IPS-15b (cell line): ENCODE measurements around the gene PLAU.

Experiments used
- H3K27me3 ChIP-seq: one replicate; pipeline ENCODE4 v1.6.1; 2013; ENCODE audit warnings: low read length; ENCODE audit not compliant: control insufficient read depth, insufficient read depth
- H3K36me3 ChIP-seq: one replicate; pipeline ENCODE4 v1.6.1; 2013; ENCODE audit warnings: low read length; ENCODE audit not compliant: control insufficient read depth, insufficient read depth
- H3K4me1 ChIP-seq: one replicate; pipeline ENCODE4 v1.6.1; 2013; ENCODE audit warnings: mild to moderate bottlenecking, low read length; ENCODE audit not compliant: control insufficient read depth, insufficient read depth
- H3K4me3 ChIP-seq: one replicate; pipeline ENCODE4 v1.5.1; 2013; ENCODE audit warnings: low read depth, low read length
- H3K9ac ChIP-seq: one replicate; pipeline ENCODE4 v1.6.1; 2013; ENCODE audit warnings: low read depth, mild to moderate bottlenecking, low read length
- H3K9me3 ChIP-seq: one replicate; pipeline ENCODE4 v1.6.1; 2013; ENCODE audit warnings: mild to moderate bottlenecking, low read length; ENCODE audit not compliant: control insufficient read depth, insufficient read depth

Gene PLAU

GRCh38 chr10:73905256-73906020 lies 5.5 kb upstream of the PLAU start:
- no peak overlapping the region for H3K9ac ChIP-seq
- no peaks in the 10 kb centered on the region for H3K9me3 ChIP-seq
- peaks cover 11% of the 10 kb centered on the region for H3K4me1 ChIP-seq
- H3K36me3 ChIP-seq: no peaks in the 10 kb centered on the region
- H3K4me3 ChIP-seq: no peak overlapping the region
- H3K27me3 ChIP-seq: peaks cover 23% of the 10 kb centered on the region

DNA sequence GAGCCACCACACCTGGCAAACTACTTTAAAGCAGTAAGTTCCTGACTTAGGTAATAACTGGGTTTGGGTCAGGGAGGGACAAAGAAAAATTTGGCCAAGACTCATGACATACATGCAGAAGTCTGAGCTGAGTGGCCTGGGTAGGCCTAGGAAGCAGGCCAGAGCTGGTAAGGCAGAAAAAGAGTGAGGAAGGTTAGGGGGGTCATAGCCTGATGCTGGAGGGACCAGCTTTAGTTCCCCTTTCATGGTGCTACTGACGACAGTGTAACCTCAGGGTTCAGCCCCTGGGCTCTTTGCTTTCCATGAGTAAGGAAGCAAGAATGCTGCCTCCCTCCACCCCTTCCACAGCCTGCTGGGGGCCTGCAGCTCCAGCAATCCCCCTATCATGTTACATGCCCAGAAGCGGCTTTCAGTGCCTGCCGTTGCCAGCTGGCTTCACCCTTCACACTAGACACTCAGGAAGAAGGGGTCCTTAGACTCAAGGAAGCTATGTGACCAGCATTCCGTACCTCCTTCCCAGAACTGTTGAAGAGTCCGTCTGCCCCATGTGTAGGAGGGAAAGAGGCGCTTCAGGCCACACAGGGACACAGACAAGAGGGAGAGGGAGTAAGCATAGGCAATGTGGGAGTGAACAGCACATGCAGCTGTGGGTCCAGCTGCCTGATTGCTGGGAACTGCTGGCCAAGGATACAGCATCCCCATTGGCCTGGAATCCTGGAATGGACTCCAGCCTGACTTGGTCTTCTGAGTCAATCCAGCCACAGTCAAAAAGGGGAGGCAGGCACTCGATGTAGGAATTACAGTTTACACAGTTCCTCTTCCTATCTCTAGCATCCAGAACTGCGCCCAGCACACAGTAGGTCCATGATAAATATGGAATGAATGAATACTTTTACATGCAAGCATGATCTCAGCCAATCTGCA lies 4.1 kb upstream of the PLAU start:
- Histone ChIP-seq H3K36me3 (no peaks in the 10 kb centered on the region), H3K9me3 (no peaks in the 10 kb centered on the region), H3K4me1 (peaks cover 11% of the 10 kb centered on the region), H3K4me3 (no peak overlapping the region), H3K9ac (no peak overlapping the region), H3K27me3 (peaks cover 30% of the 10 kb centered on the region)

DNA sequence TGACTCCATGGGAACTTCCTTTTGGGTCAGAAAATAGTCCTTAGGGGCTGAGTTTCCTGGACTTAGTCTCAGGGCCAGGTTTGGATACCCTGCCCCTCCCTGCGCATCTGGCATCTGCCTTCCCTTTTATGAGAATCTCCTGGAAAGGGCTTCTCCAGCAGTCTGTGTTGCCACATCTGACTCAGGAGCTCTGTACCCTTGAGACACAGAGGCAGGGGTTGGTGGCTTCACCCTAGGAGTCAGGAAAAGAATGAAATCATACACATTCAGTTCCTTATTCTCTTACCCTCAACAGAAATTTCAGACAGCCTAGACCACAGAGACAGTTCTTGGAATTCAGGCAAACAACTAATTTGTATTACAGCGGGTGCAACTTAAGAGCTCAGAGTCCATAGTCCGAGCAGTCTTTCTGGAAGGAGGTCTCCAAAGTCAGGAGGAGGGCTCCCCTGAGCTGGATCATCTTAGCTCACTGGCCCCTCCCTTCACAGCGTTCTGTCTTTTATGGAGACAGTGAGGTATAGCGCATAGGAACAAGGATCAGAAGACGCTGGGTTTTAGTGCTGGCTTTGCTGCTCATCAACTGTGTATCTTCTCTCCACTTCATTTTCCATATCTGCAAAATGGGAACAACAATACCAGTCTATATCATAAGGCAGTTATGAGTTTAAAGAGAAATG lies 3.0 kb upstream of the PLAU start:
- Histone ChIP-seq H3K36me3 (no peaks in the 10 kb centered on the region), H3K27me3 (peaks cover 42% of the 10 kb centered on the region), H3K4me1 (peaks cover 11% of the 10 kb centered on the region), H3K9ac (no peak overlapping the region), H3K4me3 (no peak overlapping the region), H3K9me3 (no peaks in the 10 kb centered on the region)

GRCh38 chr10:73908853-73909539 lies 1.9 kb upstream of the PLAU start:
- no peak overlapping the region for H3K9ac ChIP-seq
- H3K4me3 ChIP-seq: no peak overlapping the region
- H3K36me3 ChIP-seq: no peaks in the 10 kb centered on the region
- H3K4me1 ChIP-seq: peaks cover 14% of the 10 kb centered on the region
- H3K9me3 ChIP-seq: no peaks in the 10 kb centered on the region
- H3K27me3 ChIP-seq: peaks cover 47% of the 10 kb centered on the region

DNA sequence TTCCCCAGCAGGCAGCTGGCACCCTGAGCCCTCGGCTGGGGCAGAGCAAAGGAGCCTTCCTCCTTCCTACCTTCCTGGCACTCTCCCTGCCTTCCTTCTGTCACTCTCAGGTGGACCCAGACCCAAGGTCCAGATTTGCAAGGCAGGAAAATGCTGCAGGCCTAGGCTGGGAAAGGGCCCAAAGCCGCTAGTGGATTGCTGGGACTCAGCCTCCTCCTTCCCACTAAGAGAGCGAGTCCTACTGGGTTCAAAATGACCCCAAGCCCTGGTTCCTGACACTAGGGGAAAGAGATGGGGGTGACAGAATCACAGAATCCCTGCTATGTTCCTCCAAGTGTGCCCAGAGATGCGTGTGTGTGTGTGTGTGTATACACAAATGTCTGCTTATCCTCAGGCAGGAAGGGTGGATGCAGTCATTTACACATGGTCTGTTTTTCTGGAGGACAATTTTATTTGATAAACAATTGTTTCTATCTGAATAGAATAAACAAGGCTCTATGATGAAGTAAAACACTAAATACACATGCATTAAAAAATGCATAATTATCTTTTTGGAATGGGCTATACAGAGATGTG lies 1.3 kb upstream of the PLAU start:
- Histone ChIP-seq H3K4me1 (peaks cover 19% of the 10 kb centered on the region), H3K36me3 (no peaks in the 10 kb centered on the region), H3K9me3 (no peaks in the 10 kb centered on the region), H3K9ac (no peak overlapping the region), H3K4me3 (no peak overlapping the region), H3K27me3 (peaks cover 47% of the 10 kb centered on the region)

GRCh38 chr10:73910401-73910763 lies 550 bp upstream of the PLAU start:
- peak overlapping the region; percentile 52 for H3K4me3 ChIP-seq
- peak overlapping the region; percentile 48 for H3K9ac ChIP-seq
- peaks cover 47% of the 10 kb centered on the region for H3K27me3 ChIP-seq
- H3K36me3 ChIP-seq: no peaks in the 10 kb centered on the region
- H3K9me3 ChIP-seq: no peaks in the 10 kb centered on the region
- peaks cover 19% of the 10 kb centered on the region for H3K4me1 ChIP-seq

- peaks cover 47% of the 10 kb centered on the region for H3K27me3 ChIP-seq
- H3K4me1 ChIP-seq: peaks cover 14% of the 10 kb centered on the region
- peak overlapping the region; percentile 19 for H3K9ac ChIP-seq
- H3K36me3 ChIP-seq: peaks cover 3% of the 10 kb centered on the region
- H3K9me3 ChIP-seq: no peaks in the 10 kb centered on the region
- H3K4me3 ChIP-seq: peak overlapping the region; percentile 73
Observed at GRCh38 chr10:73911553-73912004, 647 bp downstream of the PLAU start.

- peaks cover 7% of the 10 kb centered on the region for H3K36me3 ChIP-seq
- H3K4me1 ChIP-seq: peaks cover 13% of the 10 kb centered on the region
- H3K27me3 ChIP-seq: peaks cover 37% of the 10 kb centered on the region
- H3K9ac ChIP-seq: no peak overlapping the region
- H3K9me3 ChIP-seq: no peaks in the 10 kb centered on the region
- peak overlapping the region; percentile 11 for H3K4me3 ChIP-seq
Observed at GRCh38 chr10:73914036-73914435, 3.1 kb downstream of the PLAU start.

GRCh38 chr10:73915206-73915851 lies 4.4 kb downstream of the PLAU start:
- no peak overlapping the region for H3K4me3 ChIP-seq
- no peaks in the 10 kb centered on the region for H3K9me3 ChIP-seq
- H3K9ac ChIP-seq: peak overlapping the region; percentile 47
- H3K27me3 ChIP-seq: peaks cover 24% of the 10 kb centered on the region
- H3K36me3 ChIP-seq: peaks cover 7% of the 10 kb centered on the region
- H3K4me1 ChIP-seq: peaks cover 10% of the 10 kb centered on the region

DNA sequence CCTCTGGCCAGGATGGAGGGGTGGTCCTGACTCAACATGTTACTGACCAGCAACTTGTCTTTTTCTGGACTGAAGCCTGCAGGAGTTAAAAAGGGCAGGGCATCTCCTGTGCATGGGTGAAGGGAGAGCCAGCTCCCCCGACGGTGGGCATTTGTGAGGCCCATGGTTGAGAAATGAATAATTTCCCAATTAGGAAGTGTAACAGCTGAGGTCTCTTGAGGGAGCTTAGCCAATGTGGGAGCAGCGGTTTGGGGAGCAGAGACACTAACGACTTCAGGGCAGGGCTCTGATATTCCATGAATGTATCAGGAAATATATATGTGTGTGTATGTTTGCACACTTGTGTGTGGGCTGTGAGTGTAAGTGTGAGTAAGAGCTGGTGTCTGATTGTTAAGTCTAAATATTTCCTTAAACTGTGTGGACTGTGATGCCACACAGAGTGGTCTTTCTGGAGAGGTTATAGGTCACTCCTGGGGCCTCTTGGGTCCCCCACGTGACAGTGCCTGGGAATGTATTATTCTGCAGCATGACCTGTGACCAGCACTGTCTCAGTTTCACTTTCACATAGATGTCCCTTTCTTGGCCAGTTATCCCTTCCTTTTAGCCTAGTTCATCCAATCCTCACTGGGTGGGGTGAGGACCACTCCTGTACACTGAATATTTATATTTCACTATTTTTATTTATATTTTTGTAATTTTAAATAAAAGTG lies 6.0 kb downstream of the PLAU start:
- H3K4me3 ChIP-seq: no peak overlapping the region
- H3K4me1 ChIP-seq: peaks cover 10% of the 10 kb centered on the region

More for the DNA sequence above, 6.0 kb downstream of the PLAU start:
- Histone ChIP-seq H3K9me3 (no peaks in the 10 kb centered on the region), H3K36me3 (peaks cover 7% of the 10 kb centered on the region), H3K9ac (no peak overlapping the region), H3K27me3 (peaks cover 15% of the 10 kb centered on the region)
